ENCODE measurements around the gene MME. TPM values are rescaled to one million over a fixed set of nuclear protein-coding genes. Genes with fewer than 3 reads are reported as not detected.

Gene MME
- total and polyA plus RNA-seq, 3 donors from 2014 or later: 5.4 to 6.3 (median 5.5) TPM

DNA sequence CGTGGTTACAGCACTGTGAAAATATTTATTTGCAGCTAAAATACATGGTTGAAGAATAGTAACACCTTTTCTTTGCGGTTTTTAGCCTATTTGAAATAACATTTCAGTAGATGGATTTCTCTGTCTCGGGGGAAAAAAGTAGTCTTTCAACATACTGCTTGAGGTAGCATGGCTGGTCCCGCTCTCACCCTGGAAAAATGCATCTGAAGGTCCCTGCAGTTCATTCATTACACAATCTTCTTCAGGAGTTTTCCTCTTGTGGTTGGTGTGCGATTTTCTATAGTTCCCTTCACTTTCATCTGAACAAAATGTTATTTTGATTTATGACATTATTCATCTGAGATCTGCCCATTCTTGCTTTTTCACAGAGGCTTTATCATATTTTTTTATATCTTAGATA lies 137.5 kb downstream of the MME start:
- no peak for DNase-seq
- Histone ChIP-seq H3K36me3 (ENCODE audit: low read depth, missing control alignments) (no peaks in the 10 kb centered on the region), H3K4me1 (no peaks in the 10 kb centered on the region), H3K27me3 (no peaks in the 10 kb centered on the region), H3K27ac (no peak overlapping the region), H3K9me3 (no peaks in the 10 kb centered on the region), H3K4me3 (no peak overlapping the region)
- 87 to 89% methylated on average over 5 of the region's 5 CpGs for WGBS, 2 donors
- TF ChIP-seq POLR2A (IDR thresholded peaks at IDR 0.05): no peak
- TF ChIP-seq, protein P1, sequence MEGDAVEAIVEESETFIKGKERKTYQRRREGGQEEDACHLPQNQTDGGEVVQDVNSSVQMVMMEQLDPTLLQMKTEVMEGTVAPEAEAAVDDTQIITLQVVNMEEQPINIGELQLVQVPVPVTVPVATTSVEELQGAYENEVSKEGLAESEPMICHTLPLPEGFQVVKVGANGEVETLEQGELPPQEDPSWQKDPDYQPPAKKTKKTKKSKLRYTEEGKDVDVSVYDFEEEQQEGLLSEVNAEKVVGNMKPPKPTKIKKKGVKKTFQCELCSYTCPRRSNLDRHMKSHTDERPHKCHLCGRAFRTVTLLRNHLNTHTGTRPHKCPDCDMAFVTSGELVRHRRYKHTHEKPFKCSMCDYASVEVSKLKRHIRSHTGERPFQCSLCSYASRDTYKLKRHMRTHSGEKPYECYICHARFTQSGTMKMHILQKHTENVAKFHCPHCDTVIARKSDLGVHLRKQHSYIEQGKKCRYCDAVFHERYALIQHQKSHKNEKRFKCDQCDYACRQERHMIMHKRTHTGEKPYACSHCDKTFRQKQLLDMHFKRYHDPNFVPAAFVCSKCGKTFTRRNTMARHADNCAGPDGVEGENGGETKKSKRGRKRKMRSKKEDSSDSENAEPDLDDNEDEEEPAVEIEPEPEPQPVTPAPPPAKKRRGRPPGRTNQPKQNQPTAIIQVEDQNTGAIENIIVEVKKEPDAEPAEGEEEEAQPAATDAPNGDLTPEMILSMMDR (IDR thresholded peaks at IDR 0.05): no peak
- intact Hi-C loops (cut with DNase I; ENCODE audit: low total_unique reads): no loop called here

DNA sequence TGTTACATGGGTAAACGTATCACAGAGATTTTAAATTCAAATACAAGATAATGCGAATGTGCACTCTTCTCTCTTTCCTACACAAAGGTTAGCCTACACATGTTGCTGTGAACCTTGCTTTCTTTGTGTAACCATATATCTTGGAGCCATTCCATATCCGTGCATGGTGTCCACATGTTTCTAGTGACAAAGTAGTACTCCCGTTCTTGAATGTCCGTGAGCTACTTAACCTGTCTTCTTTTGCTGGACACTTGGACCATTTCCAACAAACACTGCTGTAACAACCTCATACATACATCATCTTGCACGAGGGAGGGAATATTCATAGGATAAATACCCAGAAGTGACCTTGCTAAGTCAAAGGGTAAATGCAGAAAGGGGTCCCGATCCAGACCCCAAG lies 138.3 kb downstream of the MME start:
- Histone ChIP-seq H3K36me3 (ENCODE audit: low read depth, missing control alignments) (no peaks in the 10 kb centered on the region), H3K4me1 (no peaks in the 10 kb centered on the region), H3K27me3 (no peaks in the 10 kb centered on the region), H3K27ac (no peak overlapping the region), H3K4me3 (no peak overlapping the region), H3K9me3 (no peaks in the 10 kb centered on the region)
- intact Hi-C loops (cut with DNase I; ENCODE audit: low total_unique reads): no loop called here
- TF ChIP-seq, protein P1 (IDR thresholded peaks at IDR 0.05): no peak
- no peak for TF ChIP-seq POLR2A (IDR thresholded peaks at IDR 0.05)
- WGBS, 2 donors: 61 to 74% methylated on average over 7 of the region's 7 CpGs
- no peak for DNase-seq

DNA sequence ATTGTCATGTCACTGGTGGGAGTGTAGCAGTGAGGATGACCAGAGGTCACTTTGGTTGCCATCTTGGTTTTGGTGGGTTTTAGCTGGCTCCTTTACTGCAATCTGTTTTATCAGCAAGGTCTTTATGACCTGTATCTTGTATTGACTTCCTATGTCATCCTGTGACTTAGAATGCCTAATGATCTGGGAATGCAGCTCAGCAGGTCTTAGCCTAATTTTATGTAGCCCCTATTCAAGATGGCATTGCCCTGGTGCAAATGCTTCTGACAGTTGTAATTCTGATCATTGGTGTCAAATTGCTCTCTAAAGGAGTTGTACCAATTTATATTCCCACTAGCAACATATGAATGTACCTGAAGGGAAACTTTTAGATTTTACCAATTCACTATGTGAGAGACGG lies 139.0 kb downstream of the MME start:
- WGBS, 2 donors: 93 to 100% methylated on average over 1 of the region's 1 CpG
- Histone ChIP-seq H3K27ac (no peak overlapping the region), H3K9me3 (no peaks in the 10 kb centered on the region), H3K4me1 (no peaks in the 10 kb centered on the region), H3K27me3 (no peaks in the 10 kb centered on the region), H3K4me3 (no peak overlapping the region), H3K36me3 (ENCODE audit: low read depth, missing control alignments) (no peaks in the 10 kb centered on the region)
- intact Hi-C loops (cut with DNase I; ENCODE audit: low total_unique reads): no loop called here
- TF ChIP-seq, protein P1 (IDR thresholded peaks at IDR 0.05): no peak
- no peak for DNase-seq

DNA sequence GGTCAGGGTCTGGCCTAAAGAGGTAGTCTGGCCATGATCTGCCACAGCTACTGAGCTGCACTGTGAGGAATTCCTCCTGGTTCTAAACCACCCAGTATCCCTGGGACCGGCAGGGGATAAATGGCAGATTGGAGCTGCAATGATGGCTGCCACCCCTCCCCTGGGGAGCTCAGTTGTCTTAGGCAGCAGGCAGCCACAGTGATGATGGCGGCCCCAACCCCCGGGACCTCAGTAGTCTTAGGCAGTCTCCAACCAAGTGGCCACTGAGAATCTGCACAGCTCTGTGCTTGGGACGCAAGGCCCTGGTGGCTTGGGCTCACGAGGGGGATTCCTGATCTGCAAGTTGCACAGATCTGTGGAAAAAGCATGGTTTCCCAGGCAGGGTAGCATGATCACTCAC lies 145.3 kb downstream of the MME start:
- Histone ChIP-seq H3K36me3 (ENCODE audit: low read depth, missing control alignments) (no peaks in the 10 kb centered on the region), H3K27ac (no peak overlapping the region), H3K4me1 (no peaks in the 10 kb centered on the region), H3K27me3 (no peaks in the 10 kb centered on the region), H3K4me3 (no peak overlapping the region), H3K9me3 (no peaks in the 10 kb centered on the region)
- intact Hi-C loops (cut with DNase I; ENCODE audit: low total_unique reads): no loop called here
- WGBS, 2 donors: 88 to 97% methylated on average over 5 of the region's 5 CpGs
- TF ChIP-seq, protein P1 (IDR thresholded peaks at IDR 0.05): no peak
- no peak for TF ChIP-seq POLR2A (IDR thresholded peaks at IDR 0.05)
- DNase-seq: no peak

DNA sequence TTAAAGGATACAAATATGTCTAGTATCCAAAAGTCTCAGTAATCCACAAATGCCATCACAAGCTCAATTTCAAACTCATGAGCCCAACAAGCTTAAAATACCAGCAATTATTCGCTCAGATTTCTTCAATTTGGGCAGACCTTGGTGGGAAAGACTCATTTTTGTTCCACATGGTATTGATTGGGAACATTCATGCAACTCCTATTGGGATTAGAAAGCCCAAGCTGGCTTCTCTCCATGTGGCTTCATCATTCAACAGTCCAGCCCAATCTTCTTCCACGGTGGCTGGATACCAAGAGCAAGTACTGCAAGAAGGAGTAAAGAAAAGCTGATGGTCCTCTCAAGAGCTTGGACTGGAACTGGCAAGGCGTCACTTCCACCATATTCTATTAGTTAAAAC lies 147.0 kb downstream of the MME start:
- intact Hi-C loops (cut with DNase I; ENCODE audit: low total_unique reads): no loop called here
- no peak for DNase-seq
- Histone ChIP-seq H3K9me3 (no peaks in the 10 kb centered on the region), H3K27me3 (no peaks in the 10 kb centered on the region), H3K4me1 (peaks cover 3% of the 10 kb centered on the region), H3K36me3 (ENCODE audit: low read depth, missing control alignments) (no peaks in the 10 kb centered on the region), H3K27ac (no peak overlapping the region), H3K4me3 (no peak overlapping the region)
- TF ChIP-seq, protein P1 (IDR thresholded peaks at IDR 0.05): no peak
- TF ChIP-seq POLR2A (IDR thresholded peaks at IDR 0.05): no peak
- WGBS, 2 donors: 89 to 92% methylated on average over 3 of the region's 3 CpGs
